Placental epithelial cell (primary cell): ENCODE data around the gene CTSW. TPM values are rescaled to one million over a fixed set of nuclear protein-coding genes. Genes with fewer than 3 reads are reported as not detected.

ENCODE experiments used
- total RNA-seq: library from RNA; depleted of rRNA; stranded (reverse); fragments of >200 nt; gene quantifications from 2 replicates; pipeline ENCODE4 v1.2.3, GENCODE V29; 2012

The CTSW gene
- 0.79 TPM in 1 of 2 replicates, not detected in the other for total RNA-seq

GRCh38 chr11:65879617-65880016, at the start of gene CTSW:
Gene CTSW (plus strand): TSS chr11:65879837. CDS start chr11:65879855, 18 bp downstream.

GRCh38 chr11:65833297-65834030, 46.2 kb upstream of the CTSW start, which contains the start of gene SNX32:
Gene SNX32 (plus strand): TSS chr11:65833963. CDS start chr11:65834066, 103 bp downstream.

GRCh38 chr11:65857853-65858680, 21.6 kb upstream of the CTSW start, which contains the start of gene CFL1:
Gene CFL1 (minus strand): TSS chr11:65858180. CDS start chr11:65858099, 81 bp downstream.

GRCh38 chr11:65860278-65861164, 19.1 kb upstream of the CTSW start, which contains the start of gene MUS81:
Gene MUS81 (plus strand): TSS chr11:65860433. CDS start chr11:65860754, 321 bp downstream.

GRCh38 chr11:65872586-65873317, 6.9 kb upstream of the CTSW start, which contains the start of gene EFEMP2:
Gene EFEMP2 (minus strand): TSS chr11:65872800. CDS start chr11:65872354, 446 bp downstream.

GRCh38 chr11:65888163-65888814, 8.7 kb downstream of the CTSW start, which contains the start of gene FIBP:
Gene FIBP (minus strand): TSS chr11:65888471. CDS start chr11:65888418, 53 bp downstream.

GRCh38 chr11:65890324-65891218, 10.9 kb downstream of the CTSW start, which contains the start of gene CCDC85B:
Gene CCDC85B (plus strand): TSS chr11:65890673. CDS start chr11:65890784, 111 bp downstream.

GRCh38 chr11:65900125-65900898, 20.7 kb downstream of the CTSW start, which contains the start of gene FOSL1:
Gene FOSL1 (minus strand): TSS chr11:65900388. CDS start chr11:65900339, 49 bp downstream.

GRCh38 chr11:65918211-65919140, 38.8 kb downstream of the CTSW start, which contains the start of gene C11orf68:
Gene C11orf68 (minus strand): TSS chr11:65919062. CDS start chr11:65919031, 31 bp downstream.

GRCh38 chr11:65919141-65919572, 39.5 kb downstream of the CTSW start, which contains the start of gene DRAP1:
Gene DRAP1 (plus strand): TSS chr11:65919426. CDS start chr11:65919502, 76 bp downstream.

Other genes starting within 250 kb of the CTSW start
- 32.2 and 37.7 TPM in 2 replicates for gene SIPA1, start 241.7 kb upstream of the CTSW start, total RNA-seq
- gene RELA, start 216.9 kb upstream of the CTSW start, total RNA-seq = 35.7 and 42.7 TPM in 2 replicates
- 53.2 and 67.1 TPM in 2 replicates for gene KAT5, start 167.6 kb upstream of the CTSW start, total RNA-seq
- gene RNASEH2C, start 159.0 kb upstream of the CTSW start, total RNA-seq = 24.7 and 37.1 TPM in 2 replicates
- 17.0 and 20.0 TPM in 2 replicates for gene AP5B1, start 98.9 kb upstream of the CTSW start, total RNA-seq
- 1.3 and 2.0 TPM in 2 replicates for gene OVOL1, start 92.8 kb upstream of the CTSW start, total RNA-seq
- gene SNX32, start 45.9 kb upstream of the CTSW start, total RNA-seq = 1.1 and 5.5 TPM in 2 replicates
- 397 and 949 TPM in 2 replicates for gene CFL1, start 21.7 kb upstream of the CTSW start, total RNA-seq
- 42.0 and 54.2 TPM in 2 replicates for gene MUS81, start 19.4 kb upstream of the CTSW start, total RNA-seq
- gene EFEMP2, start 7.0 kb upstream of the CTSW start, total RNA-seq = 39.4 and 68.7 TPM in 2 replicates
- 110 and 165 TPM in 2 replicates for gene FIBP, start 8.6 kb downstream of the CTSW start, total RNA-seq
- 23.2 and 30.0 TPM in 2 replicates for gene CCDC85B, start 10.8 kb downstream of the CTSW start, total RNA-seq
- 1.1 and 1.2 TPM in 2 replicates for gene FOSL1, start 20.6 kb downstream of the CTSW start, total RNA-seq
- gene C11orf68, start 39.2 kb downstream of the CTSW start, total RNA-seq = 24.3 and 35.7 TPM in 2 replicates
- gene DRAP1, start 39.6 kb downstream of the CTSW start, total RNA-seq = 63.6 and 81.4 TPM in 2 replicates
- not detected in 2 replicates for gene TSGA10IP, start 65.6 kb downstream of the CTSW start, total RNA-seq
- gene SART1, start 81.9 kb downstream of the CTSW start, total RNA-seq = 33.4 and 37.7 TPM in 2 replicates
- gene EIF1AD, start 122.3 kb downstream of the CTSW start, total RNA-seq = 29.8 and 40.0 TPM in 2 replicates
- 23.2 and 37.5 TPM in 2 replicates for gene BANF1, start 122.7 kb downstream of the CTSW start, total RNA-seq
- 39.3 and 66.6 TPM in 2 replicates for gene CST6, start 132.2 kb downstream of the CTSW start, total RNA-seq
- under 0.01 and 0.54 TPM in 2 replicates for gene CATSPER1, start 146.6 kb downstream of the CTSW start, total RNA-seq
- not detected in 2 replicates for gene GAL3ST3, start 169.3 kb downstream of the CTSW start, total RNA-seq
- 138 and 219 TPM in 2 replicates for gene SF3B2, start 172.5 kb downstream of the CTSW start, total RNA-seq
- gene PACS1, start 190.4 kb downstream of the CTSW start, total RNA-seq = 40.8 and 50.6 TPM in 2 replicates